Pancreas (tissue), 10 donors: ENCODE measurements around the gene CYP2C8. TPM values are rescaled to one million over a fixed set of nuclear protein-coding genes. Genes with fewer than 3 reads are reported as not detected.
"Not testable (repeated sequence)": the region's sequence is repeated elsewhere in the genome, so short reads cannot be mapped to it uniquely, and the experiment has no call there.

Experiments
- ATAC-seq, 4 donors: fragments of 200-7000 bp; cut with Tn5 transposase; one replicate each; pipeline versions ENCODE4 v1.8.0 to v1.9.1; 2020; ENCODE audit warnings: mild to moderate bottlenecking in 4 of 4, moderate library complexity in 4 of 4
- DNase-seq, 6 donors: peaks; one replicate each; pipeline ENCODE4 v3.0.0-alpha.2; 2020
- FAIRE-seq: peaks from 2 replicates; lab custom pipeline; 2012; peaks lifted over from hg19 to GRCh38; lab: Jason Lieb, UNC
- H3K27ac ChIP-seq, 4 donors: fragments of 200-600 bp; sonication (generic); 1 replicate in 3 of 4; 2 replicates in 1 of 4; pipeline versions ENCODE4 v1.5.0 to v1.8.0; 2020
- H3K27me3 ChIP-seq, 4 donors: fragments of 200-600 bp; one replicate each; pipeline ENCODE4 v1.8.0; 2021
- H3K36me3 ChIP-seq, 3 donors: fragments of 200-600 bp; sonication (generic) in 1 of 3; one replicate each; pipeline versions ENCODE4 v1.5.0 to v1.8.0; 2020 to 2021
- H3K4me1 ChIP-seq, 3 donors: fragments of 200-600 bp; one replicate each; pipeline ENCODE4 v1.8.0; 2021
- H3K4me3 ChIP-seq, 4 donors: fragments of 200-600 bp; sonication (generic) in 2 of 4; one replicate each; pipeline versions ENCODE4 v1.5.0 to v1.8.0; 2020 to 2021
- H3K9me3 ChIP-seq, 4 donors: fragments of 200-600 bp; one replicate each; pipeline ENCODE4 v1.8.0; 2021
- WGBS, 2 donors: extraction: QIAGEN DNeasy Blood & Tissue Kit; methylation state at CpG; one replicate each; pipeline ENCODE4 v1.1.7; 2013; 5-methylcytosine and 5-hydroxymethylcytosine counted together
- intact Hi-C, 3 donors: fragments of 100-400 bp; cut with DNase I; formaldehyde crosslinking; loops; one replicate each; pipeline versions ENCODE4 v1.11.1 to v1.14.2; 2022
- polyA plus RNA-seq, 2 donors: library from polyadenylated mRNA; stranded (reverse); fragments of 200-250 nt; gene quantifications; one replicate each; pipeline ENCODE4 v1.2.3, GENCODE V29; 2013
- total RNA-seq, 6 donors: library from RNA; stranded (reverse); fragmentation: NEBNext Ultra II Directional in 4 of 6; extraction: Animal tissue kit (Norgen Biotek cat#: 25700) in 4 of 6; gene quantifications; one replicate each; pipeline versions ENCODE4 v1.2.1 to v1.2.4, GENCODE V29; 2021 to 2023
- TF ChIP-seq, protein P1 (sequence below), 4 donors: fragments of 200-600 bp; sonication (generic) in 3 of 4; IDR thresholded peaks; one replicate each; pipeline versions ENCODE4 v1.5.0 to v1.8.0; 2021; ENCODE audit warnings: antibody characterized with exemption in 4 of 4
- donor health status: healthy with polysubstance abuse.
- donor health status: DM: no; HTN: no; CAD: no; lungs with moderate emphysema.
- donor health status: DM: no; HTN: no; CAD: no.
- donor health status: control.
- donor health status: control.
- donor health status: Bipolar disorder and iron deficiency.
- donor health status: DM: yes; HTN: yes; CAD: no.
- donor health status: DM: no; HTN: no; CAD: no.
- donor health status: DM: no; HTN: no; CAD: no.
- donor health status: DM: yes; HTN: yes; CAD: no.

Gene CYP2C8
- total and polyA plus RNA-seq, 8 donors, result 1.1 to 7.5 (median 3.0) TPM

DNA sequence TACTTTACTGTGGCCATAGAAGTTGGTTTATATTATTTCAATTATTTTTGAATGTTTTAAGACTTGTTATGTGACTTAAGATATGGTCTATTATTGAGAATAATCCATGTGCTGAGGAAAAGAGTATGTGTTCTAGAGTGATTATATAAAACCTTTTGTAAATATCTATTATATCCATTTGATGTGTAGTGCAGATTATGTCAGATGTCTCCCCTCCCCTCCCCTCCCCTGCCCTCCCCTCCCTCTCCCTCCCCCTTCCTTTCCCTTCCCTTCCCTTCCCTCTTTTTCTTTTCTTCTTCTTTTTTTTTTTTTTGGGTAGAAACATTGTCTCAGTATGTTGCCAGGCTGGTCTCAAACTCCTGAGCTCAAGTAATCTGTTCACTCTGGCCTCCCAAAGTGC, 8.3 kb upstream of the CYP2C8 start:
- Histone ChIP-seq H3K27me3 (no peaks in the 10 kb centered on the region), H3K27ac (no peak overlapping the region), H3K9me3 (no peaks in the 10 kb centered on the region), H3K36me3 (no peaks in the 10 kb centered on the region), H3K4me3 (no peak overlapping the region), H3K4me1 (peaks cover 0 to 10% (median 1%) of the 10 kb centered on the region in 3 donors)
- FAIRE-seq, result no peak
- no peak for ATAC-seq
- intact Hi-C loops, result no loop called here
- DNase-seq, result no peak
- TF ChIP-seq, protein P1, sequence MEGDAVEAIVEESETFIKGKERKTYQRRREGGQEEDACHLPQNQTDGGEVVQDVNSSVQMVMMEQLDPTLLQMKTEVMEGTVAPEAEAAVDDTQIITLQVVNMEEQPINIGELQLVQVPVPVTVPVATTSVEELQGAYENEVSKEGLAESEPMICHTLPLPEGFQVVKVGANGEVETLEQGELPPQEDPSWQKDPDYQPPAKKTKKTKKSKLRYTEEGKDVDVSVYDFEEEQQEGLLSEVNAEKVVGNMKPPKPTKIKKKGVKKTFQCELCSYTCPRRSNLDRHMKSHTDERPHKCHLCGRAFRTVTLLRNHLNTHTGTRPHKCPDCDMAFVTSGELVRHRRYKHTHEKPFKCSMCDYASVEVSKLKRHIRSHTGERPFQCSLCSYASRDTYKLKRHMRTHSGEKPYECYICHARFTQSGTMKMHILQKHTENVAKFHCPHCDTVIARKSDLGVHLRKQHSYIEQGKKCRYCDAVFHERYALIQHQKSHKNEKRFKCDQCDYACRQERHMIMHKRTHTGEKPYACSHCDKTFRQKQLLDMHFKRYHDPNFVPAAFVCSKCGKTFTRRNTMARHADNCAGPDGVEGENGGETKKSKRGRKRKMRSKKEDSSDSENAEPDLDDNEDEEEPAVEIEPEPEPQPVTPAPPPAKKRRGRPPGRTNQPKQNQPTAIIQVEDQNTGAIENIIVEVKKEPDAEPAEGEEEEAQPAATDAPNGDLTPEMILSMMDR (IDR thresholded peaks at IDR 0.05), result no peak

DNA sequence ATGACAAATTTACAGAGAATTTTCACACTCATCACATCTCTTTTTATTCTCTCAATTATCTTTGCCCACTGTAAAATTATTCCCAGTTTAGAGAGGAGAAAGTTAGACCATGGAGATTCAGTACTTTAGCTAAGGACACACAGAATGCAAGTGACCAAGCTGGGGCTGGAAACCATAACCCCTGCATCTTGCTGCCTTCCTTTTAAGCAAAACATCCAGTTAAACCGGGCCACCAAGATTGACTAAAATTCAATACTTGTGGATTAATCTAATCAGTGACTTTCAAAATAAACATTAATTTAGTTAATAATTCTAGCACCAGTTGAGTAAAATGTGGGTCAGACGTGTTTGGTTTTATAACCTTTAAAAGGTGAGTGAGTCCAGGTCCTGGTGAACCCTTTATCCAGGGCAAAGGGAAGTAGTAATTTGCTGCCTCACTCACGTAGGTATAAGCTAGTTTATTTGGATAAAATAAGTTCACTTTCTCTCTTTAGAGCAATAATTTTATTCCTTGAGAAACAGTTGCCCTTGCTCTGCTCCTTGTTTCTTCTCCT, 1.9 kb upstream of the CYP2C8 start:
- intact Hi-C loops, result no loop called here
- FAIRE-seq, result no peak
- H3K27ac ChIP-seq, result peak overlapping the region in 2 of 4 donors; percentile 19 to 50

DNA sequence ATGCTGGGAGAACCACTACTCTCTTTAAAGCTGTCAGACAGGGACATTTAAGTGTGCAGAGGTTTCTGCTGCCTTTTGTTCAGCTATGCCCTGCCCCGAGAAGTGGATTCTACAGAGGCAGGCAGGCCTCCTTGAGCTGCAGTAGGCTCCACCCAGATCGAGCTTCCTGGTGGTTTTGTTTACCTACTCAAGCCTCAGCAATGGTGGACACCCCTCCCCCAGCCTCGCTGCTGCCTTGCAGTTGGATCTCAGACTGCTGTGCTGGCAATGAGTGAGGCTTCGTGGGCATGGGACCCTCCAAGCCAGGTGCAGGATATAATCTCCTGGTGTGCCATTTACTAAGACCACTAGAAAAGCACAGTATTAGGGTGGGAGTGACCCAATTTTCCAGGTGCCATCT, 5.2 kb downstream of the CYP2C8 start:
- ATAC-seq, DNase-seq, H3K4me1 ChIP-seq, H3K9me3 ChIP-seq, H3K36me3 ChIP-seq, H3K4me3 ChIP-seq, intact Hi-C loops, H3K27ac ChIP-seq, FAIRE-seq, H3K27me3 ChIP-seq: not testable (repeated sequence)
- 90 to 93% methylated on average over 4 of the region's 4 CpGs for WGBS, 2 donors

More for the DNA sequence above, 1.9 kb upstream of the CYP2C8 start:
- TF ChIP-seq, protein P1 (IDR thresholded peaks at IDR 0.05), result no peak
- H3K9me3 ChIP-seq, result no peaks in the 10 kb centered on the region
- DNase-seq (peak in 1 of 6 donors; percentile 20), ATAC-seq (peak; percentile 61 to 86 (median 80))
- no peaks in the 10 kb centered on the region for H3K27me3 ChIP-seq
- no peaks in the 10 kb centered on the region for H3K36me3 ChIP-seq
- no peak overlapping the region for H3K4me3 ChIP-seq
- 9 to 11% methylated on average over 3 of the region's 3 CpGs for WGBS, 2 donors
- H3K4me1 ChIP-seq, result peaks cover 10 to 22% (median 19%) of the 10 kb centered on the region in 3 donors

DNA sequence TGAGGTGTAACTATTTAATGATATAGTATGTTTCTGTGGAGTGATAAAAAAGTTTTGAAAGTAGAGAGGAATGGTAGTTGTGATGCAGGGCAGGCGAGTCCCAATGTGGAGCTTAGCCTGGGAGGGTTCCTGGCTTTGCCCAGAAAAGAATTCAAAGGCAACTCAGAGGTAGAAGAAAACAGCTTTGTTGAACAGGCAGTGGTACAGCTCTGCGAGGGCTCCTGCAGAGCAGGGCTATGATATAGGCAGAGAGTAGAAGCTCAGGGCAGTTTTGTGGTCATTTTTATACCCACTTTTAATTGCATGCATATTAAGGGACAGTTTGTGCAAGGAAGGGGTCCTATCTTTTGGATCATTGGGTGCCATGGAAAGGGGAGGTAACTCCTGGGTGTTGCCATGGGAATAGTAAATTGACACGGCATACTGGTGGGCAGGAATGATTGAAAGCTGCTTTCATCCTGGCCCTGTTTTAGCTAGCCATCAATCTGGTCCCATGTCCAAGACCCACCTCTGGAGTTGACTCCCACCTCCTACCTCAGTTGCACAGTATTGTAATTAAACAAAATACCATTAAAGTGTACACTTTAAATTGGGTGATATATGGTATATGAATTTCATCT, 12.4 kb downstream of the CYP2C8 start:
- 86 to 93% methylated on average over 3 of the region's 3 CpGs for WGBS, 2 donors

DNA sequence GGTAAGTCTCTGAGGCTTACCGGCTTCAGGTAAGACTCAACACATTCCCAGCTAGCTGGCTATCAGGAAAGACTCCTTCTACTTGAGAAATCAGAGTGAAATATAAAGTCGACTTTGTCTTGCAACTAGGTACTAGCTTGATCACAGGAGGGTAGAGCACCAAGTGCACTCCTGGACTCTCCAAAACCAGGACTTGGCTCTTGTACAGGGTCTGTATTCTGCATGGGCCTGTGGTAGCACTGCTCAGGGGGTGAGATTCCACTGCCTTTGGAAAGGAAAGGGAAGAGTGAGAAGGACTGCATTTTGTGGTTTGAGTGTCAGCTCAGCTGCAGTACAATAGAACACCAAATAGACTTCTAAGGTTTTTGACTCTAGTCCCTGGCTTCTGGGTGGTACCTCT, 19.4 kb downstream of the CYP2C8 start:
- WGBS, 2 donors, result 80 to 83% methylated on average over 2 of the region's 2 CpGs
- TF ChIP-seq, protein P1 (IDR thresholded peaks at IDR 0.05), result no peak
- FAIRE-seq (no peak), ATAC-seq (no peak), DNase-seq (no peak)
- Histone ChIP-seq H3K4me1 (no peaks in the 10 kb centered on the region), H3K4me3 (no peak overlapping the region), H3K9me3 (no peaks in the 10 kb centered on the region), H3K27ac (no peak overlapping the region), H3K27me3 (no peaks in the 10 kb centered on the region), H3K36me3 (no peaks in the 10 kb centered on the region)
- intact Hi-C loops, result no loop called here

More for the DNA sequence above, 12.4 kb downstream of the CYP2C8 start:
- intact Hi-C loops, result no loop called here
- no peaks in the 10 kb centered on the region for H3K9me3 ChIP-seq
- H3K27me3 ChIP-seq, result no peaks in the 10 kb centered on the region
- no peaks in the 10 kb centered on the region for H3K36me3 ChIP-seq
- TF ChIP-seq, protein P1 (IDR thresholded peaks at IDR 0.05), result no peak
- no peak overlapping the region for H3K4me3 ChIP-seq
- ATAC-seq, result no peak
- FAIRE-seq, result no peak
- no peak for DNase-seq
- no peak overlapping the region for H3K27ac ChIP-seq
- no peaks in the 10 kb centered on the region for H3K4me1 ChIP-seq
